Stomach smooth muscle (tissue), 2 donors: ENCODE measurements around the gene VEGFA.

Experiments
- H3K27ac ChIP-seq: one replicate; pipeline ENCODE4 v1.7.0; 2013; ENCODE audit warnings: mild to moderate bottlenecking, low read length, inconsistent platforms
- H3K27me3 ChIP-seq, 2 donors: one replicate each; pipeline ENCODE4 v1.7.0; 2013; ENCODE audit warnings: low read length in 2 of 2; ENCODE audit not compliant: insufficient read depth in 2 of 2, control insufficient read depth in 1 of 2
- H3K36me3 ChIP-seq, 2 donors: one replicate each; pipeline ENCODE4 v1.7.0; 2013; ENCODE audit warnings: low read length in 2 of 2; ENCODE audit not compliant: control insufficient read depth in 2 of 2, insufficient read depth in 2 of 2
- H3K4me1 ChIP-seq: one replicate; pipeline ENCODE4 v1.7.0; 2013; ENCODE audit warnings: low read length; ENCODE audit not compliant: control insufficient read depth, insufficient read depth
- H3K4me3 ChIP-seq, 2 donors: one replicate each; pipeline ENCODE4 v1.7.0; 2013; ENCODE audit warnings: low read length in 2 of 2
- H3K9ac ChIP-seq, 2 donors: one replicate each; pipeline ENCODE4 v1.7.0; 2013; ENCODE audit warnings: low read length in 2 of 2, mild to moderate bottlenecking in 1 of 2
- H3K9me3 ChIP-seq, 2 donors: one replicate each; pipeline ENCODE4 v1.7.0; 2013; ENCODE audit warnings: low read length in 2 of 2; ENCODE audit not compliant: control insufficient read depth in 2 of 2
- donor health status: healthy.
- donor health status: Pancreatic carcinoma.

VEGFA gene

GRCh38 chr6:43823390-43823789 lies 53.4 kb downstream of the VEGFA start:
- H3K4me3 ChIP-seq: no peak overlapping the region

DNA sequence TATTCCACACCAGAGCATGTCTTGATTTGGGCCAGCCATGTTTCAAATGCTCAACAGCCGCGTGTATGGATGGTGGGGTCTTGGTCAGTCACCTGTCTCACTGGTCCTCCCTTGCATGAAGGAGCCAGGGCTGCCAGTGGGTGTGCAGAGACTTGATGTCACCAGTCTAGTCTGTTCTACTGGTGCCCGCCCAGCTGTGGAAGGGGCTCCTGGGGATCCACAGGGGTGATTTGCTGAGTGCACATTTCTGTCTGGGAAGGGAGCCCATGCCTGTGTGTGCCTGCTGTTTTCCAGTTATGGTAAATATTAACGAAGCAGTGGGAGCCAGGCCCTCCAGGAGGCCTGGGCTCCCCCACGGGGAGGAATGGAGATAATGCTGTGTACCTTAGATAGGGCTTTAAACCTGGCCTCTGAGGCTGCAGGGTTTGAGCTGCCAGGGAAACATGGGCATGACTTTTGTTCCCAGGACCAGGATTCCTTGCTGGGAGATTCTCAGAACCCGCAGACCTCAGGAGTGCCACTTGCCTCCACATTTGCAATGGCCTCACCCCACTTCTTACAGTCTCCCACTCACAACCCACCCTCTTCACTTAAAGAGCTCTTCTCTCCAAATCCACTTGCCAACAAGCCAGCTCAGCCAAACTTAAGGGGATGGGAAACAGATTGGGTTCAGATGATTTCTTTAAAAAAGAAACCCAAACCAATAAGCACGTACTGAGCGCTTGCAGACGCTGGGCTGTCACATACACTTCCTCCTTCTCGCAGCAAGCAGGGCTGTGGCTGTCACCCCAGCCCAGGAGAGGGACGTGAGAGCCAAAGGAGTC lies 54.1 kb downstream of the VEGFA start:
- Histone ChIP-seq H3K27ac (no peak overlapping the region), H3K27me3 (no peaks in the 10 kb centered on the region), H3K9ac (no peak overlapping the region), H3K4me3 (no peak overlapping the region), H3K36me3 (no peaks in the 10 kb centered on the region), H3K9me3 (no peaks in the 10 kb centered on the region), H3K4me1 (peaks cover 6% of the 10 kb centered on the region)

More at GRCh38 chr6:43823390-43823789, 53.4 kb downstream of the VEGFA start:
- no peaks in the 10 kb centered on the region for H3K27me3 ChIP-seq
- H3K27ac ChIP-seq: no peak overlapping the region
- H3K4me1 ChIP-seq: peaks cover 6% of the 10 kb centered on the region
- H3K9ac ChIP-seq: no peak overlapping the region
- no peaks in the 10 kb centered on the region for H3K36me3 ChIP-seq
- H3K9me3 ChIP-seq: no peaks in the 10 kb centered on the region

- Histone ChIP-seq H3K9ac (no peak overlapping the region), H3K4me3 (no peak overlapping the region), H3K27me3 (no peaks in the 10 kb centered on the region), H3K36me3 (no peaks in the 10 kb centered on the region), H3K27ac (no peak overlapping the region), H3K9me3 (no peaks in the 10 kb centered on the region), H3K4me1 (peaks cover 6% of the 10 kb centered on the region)
Observed at GRCh38 chr6:43824703-43825064, 54.7 kb downstream of the VEGFA start.

DNA sequence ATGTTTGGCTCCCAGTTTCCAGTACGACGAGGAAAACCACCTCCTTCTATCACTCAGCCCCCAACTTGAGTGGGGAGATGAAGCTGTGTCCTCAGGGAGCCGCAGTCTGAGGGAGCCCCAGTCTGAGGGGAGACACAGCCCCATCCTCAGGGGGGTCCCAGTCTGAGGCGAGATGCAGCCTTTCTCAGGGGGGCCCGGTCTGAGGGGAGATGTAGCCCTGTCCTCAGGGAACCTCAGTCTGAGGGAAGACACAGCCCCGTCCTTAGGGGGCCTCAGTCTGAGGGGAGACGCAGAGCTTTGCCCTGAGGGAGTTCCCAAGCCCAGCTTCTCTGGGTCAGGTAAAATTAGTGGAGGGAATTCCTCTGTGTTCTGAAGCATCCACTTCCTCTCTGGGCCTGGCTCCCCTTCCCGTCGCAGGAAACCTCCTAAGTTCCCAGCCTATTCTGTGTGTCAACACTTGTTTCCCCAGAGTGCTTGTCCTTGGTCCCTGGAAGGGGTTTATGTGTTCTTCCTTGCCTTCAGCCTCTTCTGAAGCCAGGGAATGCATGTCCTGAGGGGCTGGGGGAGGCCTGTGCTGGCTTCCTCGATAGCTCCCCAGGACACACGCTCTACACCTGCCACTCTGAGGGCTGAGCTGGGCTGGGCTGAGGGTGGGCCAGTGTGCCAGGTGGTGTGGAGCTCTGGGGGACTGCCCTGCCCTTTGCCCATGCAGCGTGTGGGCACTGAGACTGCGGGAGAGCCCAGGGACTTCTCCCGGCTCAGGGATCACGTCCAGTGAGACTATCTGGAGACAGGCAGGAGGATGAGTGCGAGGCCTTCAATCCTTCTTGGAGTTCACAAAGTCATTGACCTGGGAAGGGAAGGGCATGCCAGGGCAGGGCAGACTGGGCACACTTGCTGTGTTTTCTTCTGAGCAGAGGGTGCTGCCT lies 55.4 kb downstream of the VEGFA start:
- H3K9me3 ChIP-seq: no peaks in the 10 kb centered on the region
- H3K9ac ChIP-seq: no peak overlapping the region

DNA sequence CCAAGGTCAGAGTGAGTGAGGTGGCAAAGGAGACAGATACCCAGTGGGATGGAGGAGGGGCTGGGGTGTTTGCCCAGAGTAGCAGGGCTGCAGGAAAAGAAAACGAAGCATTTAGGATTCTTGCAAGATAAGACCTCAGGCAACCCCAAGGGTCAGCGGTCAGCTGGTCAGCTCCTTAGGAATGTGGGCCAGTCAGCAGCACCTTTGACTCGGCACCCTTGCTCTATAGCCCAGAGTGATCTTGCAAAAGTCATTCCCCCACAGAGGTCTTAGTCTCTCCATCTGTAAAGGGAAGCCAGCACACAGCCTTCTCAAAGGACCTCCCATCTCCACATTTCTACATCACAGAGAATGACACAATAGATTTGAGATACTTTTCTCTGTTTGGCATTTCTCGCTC lies 56.7 kb downstream of the VEGFA start:
- Histone ChIP-seq H3K9me3 (no peaks in the 10 kb centered on the region), H3K4me3 (no peak overlapping the region), H3K9ac (no peak overlapping the region), H3K4me1 (peaks cover 6% of the 10 kb centered on the region), H3K27me3 (peaks cover 0 to 3% of the 10 kb centered on the region in 2 donors), H3K27ac (no peak overlapping the region), H3K36me3 (no peaks in the 10 kb centered on the region)

More for the DNA sequence above, 55.4 kb downstream of the VEGFA start:
- Histone ChIP-seq H3K4me3 (no peak overlapping the region), H3K36me3 (no peaks in the 10 kb centered on the region), H3K27me3 (no peaks in the 10 kb centered on the region), H3K27ac (no peak overlapping the region), H3K4me1 (peaks cover 6% of the 10 kb centered on the region)

GRCh38 chr6:43827898-43828297 lies 57.9 kb downstream of the VEGFA start:
- H3K9ac ChIP-seq: no peak overlapping the region
- peaks cover 0 to 3% of the 10 kb centered on the region in 2 donors for H3K27me3 ChIP-seq
- H3K4me1 ChIP-seq: peaks cover 6% of the 10 kb centered on the region
- no peaks in the 10 kb centered on the region for H3K36me3 ChIP-seq
- H3K27ac ChIP-seq: no peak overlapping the region
- H3K9me3 ChIP-seq: no peaks in the 10 kb centered on the region
- H3K4me3 ChIP-seq: no peak overlapping the region

GRCh38 chr6:43828711-43829110 lies 58.7 kb downstream of the VEGFA start:
- Histone ChIP-seq H3K9ac (no peak overlapping the region), H3K4me1 (peaks cover 6% of the 10 kb centered on the region), H3K27me3 (peaks cover 0 to 3% of the 10 kb centered on the region in 2 donors), H3K9me3 (no peaks in the 10 kb centered on the region), H3K27ac (no peak overlapping the region), H3K36me3 (no peaks in the 10 kb centered on the region), H3K4me3 (no peak overlapping the region)

DNA sequence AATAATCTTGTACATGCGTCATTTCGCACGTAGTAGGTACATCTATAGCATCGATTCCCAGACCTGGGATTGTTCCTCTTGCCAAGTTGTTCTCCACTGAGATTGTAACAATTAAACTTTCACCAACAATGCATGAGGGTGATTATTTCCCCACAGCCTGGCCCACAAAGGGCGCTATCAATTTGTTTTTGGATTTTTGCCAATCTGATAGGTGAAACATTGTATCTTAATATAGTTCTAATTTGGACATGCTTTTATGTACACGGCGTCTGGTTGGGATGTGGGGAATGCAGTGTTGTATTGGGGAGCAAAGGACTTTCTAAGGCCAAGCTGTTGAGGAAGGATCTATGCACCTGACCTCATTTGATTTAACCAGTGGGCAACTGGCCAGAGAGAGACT lies 59.5 kb downstream of the VEGFA start:
- Histone ChIP-seq H3K36me3 (no peaks in the 10 kb centered on the region), H3K4me3 (no peak overlapping the region), H3K9ac (no peak overlapping the region), H3K27me3 (peaks cover 0 to 3% of the 10 kb centered on the region in 2 donors), H3K4me1 (peaks cover 2% of the 10 kb centered on the region), H3K9me3 (no peaks in the 10 kb centered on the region), H3K27ac (no peak overlapping the region)

DNA sequence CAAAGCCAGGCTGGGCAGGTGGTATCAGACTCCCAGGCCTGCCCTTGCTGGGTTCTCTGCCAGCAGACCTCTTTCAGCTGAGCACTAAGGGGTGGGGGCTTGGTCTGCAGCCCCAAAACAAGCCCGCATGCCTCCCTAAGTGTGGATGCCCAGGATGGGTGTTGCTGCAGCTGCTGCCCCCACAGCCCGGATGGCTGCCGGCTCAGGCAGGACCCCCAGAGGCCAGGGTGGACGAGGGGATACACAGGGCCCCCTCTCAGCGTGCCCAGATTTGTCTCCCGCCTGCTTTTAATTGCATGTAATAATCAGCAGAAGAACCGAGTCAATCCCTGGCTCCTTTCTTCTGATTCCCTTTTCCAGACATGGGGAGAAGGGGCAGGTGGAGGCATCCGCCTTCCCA lies 60.8 kb downstream of the VEGFA start:
- Histone ChIP-seq H3K9me3 (no peaks in the 10 kb centered on the region), H3K4me1 (no peaks in the 10 kb centered on the region), H3K9ac (no peak overlapping the region), H3K36me3 (no peaks in the 10 kb centered on the region), H3K4me3 (no peak overlapping the region), H3K27me3 (peaks cover 0 to 3% of the 10 kb centered on the region in 2 donors), H3K27ac (no peak overlapping the region)

DNA sequence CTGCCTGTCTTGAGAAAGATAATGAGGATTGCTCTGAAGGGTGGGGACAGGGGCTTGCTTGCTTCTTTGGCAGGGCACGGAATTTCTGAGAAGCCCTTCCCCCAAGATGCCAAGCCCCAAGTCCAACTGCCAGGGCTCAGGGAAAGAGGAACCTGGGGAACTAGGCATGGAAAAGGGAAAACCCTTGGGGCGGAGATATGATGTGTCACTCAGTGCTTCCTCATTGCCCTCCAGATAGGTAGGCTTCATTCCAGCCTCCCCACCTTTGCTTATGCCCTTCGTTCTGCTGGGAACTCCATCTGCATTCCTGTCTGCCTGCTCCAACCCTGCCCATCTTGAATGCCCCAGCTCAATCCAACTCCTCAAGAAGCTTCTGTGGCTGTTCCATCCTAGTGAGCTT lies 61.2 kb downstream of the VEGFA start:
- H3K36me3 ChIP-seq: no peaks in the 10 kb centered on the region

More for the DNA sequence above, 61.2 kb downstream of the VEGFA start:
- no peak overlapping the region for H3K4me3 ChIP-seq
- H3K27ac ChIP-seq: no peak overlapping the region
- H3K9ac ChIP-seq: no peak overlapping the region
- H3K27me3 ChIP-seq: peaks cover 0 to 3% of the 10 kb centered on the region in 2 donors
- H3K4me1 ChIP-seq: no peaks in the 10 kb centered on the region
- H3K9me3 ChIP-seq: no peaks in the 10 kb centered on the region
